OCI-LY1 (cell line): ENCODE data around the gene AKAP8L.

Experiments used
- H2AFZ ChIP-seq: fragments of 200-600 bp; sonication (generic), shearing (Covaris generic); 2 replicates; pipeline ENCODE4 v1.6.0; 2014; ENCODE audit warnings: antibody characterized with exemption, mild to moderate bottlenecking, low read length
- H3F3A ChIP-seq: fragments of 200-600 bp; sonication (generic), shearing (Covaris generic); 2 replicates; pipeline ENCODE4 v1.6.0; 2014; ENCODE audit warnings: mild to moderate bottlenecking, antibody characterized with exemption, low read length, moderate library complexity; ENCODE audit not compliant: insufficient read depth
- H3K27ac ChIP-seq: fragments of 200-600 bp; sonication (generic); 2 replicates; pipeline ENCODE4 v1.5.1; 2014; ENCODE audit warnings: low read length, mixed run types, mild to moderate bottlenecking, low read depth; ENCODE audit not compliant: poor library complexity, severe bottlenecking
- H3K27me3 ChIP-seq: fragments of 200-600 bp; sonication (generic); 2 replicates; pipeline ENCODE4 v1.6.0; 2014; ENCODE audit warnings: antibody characterized with exemption, mild to moderate bottlenecking, low read length, moderate library complexity; ENCODE audit not compliant: insufficient read depth
- H3K36me3 ChIP-seq: fragments of 200-600 bp; sonication (generic); 2 replicates; pipeline ENCODE4 v1.6.1; 2014; ENCODE audit warnings: mild to moderate bottlenecking, antibody characterized with exemption, low read length, moderate library complexity, mixed read lengths; ENCODE audit not compliant: insufficient read depth
- H3K4me1 ChIP-seq: fragments of 200-600 bp; sonication (generic); 2 replicates; pipeline ENCODE4 v1.5.1; 2014; ENCODE audit warnings: mild to moderate bottlenecking, low read length, moderate library complexity; ENCODE audit not compliant: insufficient read depth, severe bottlenecking
- H3K4me2 ChIP-seq: fragments of 200-600 bp; sonication (generic), shearing (Covaris generic); 2 replicates; pipeline ENCODE4 v1.6.1; 2014; ENCODE audit warnings: low read length
- H3K4me3 ChIP-seq: fragments of 200-600 bp; sonication (generic); 2 replicates; pipeline ENCODE4 v1.5.1; 2014; ENCODE audit warnings: low read length, low read depth, mild to moderate bottlenecking, mixed read lengths; ENCODE audit not compliant: poor library complexity, severe bottlenecking
- H3K79me2 ChIP-seq: fragments of 200-600 bp; shearing (Covaris generic); 2 replicates; pipeline ENCODE4 v1.6.1; 2016; ENCODE audit warnings: mixed run types, low read length, mixed read lengths; ENCODE audit not compliant: insufficient read depth
- H3K9ac ChIP-seq: fragments of 200-600 bp; sonication (generic), shearing (Covaris generic); 2 replicates; pipeline ENCODE4 v1.6.1; 2014; ENCODE audit warnings: mild to moderate bottlenecking, low read length, mixed read lengths
- H3K9me2 ChIP-seq: fragments of 200-600 bp; sonication (generic), shearing (Covaris generic); 2 replicates; pipeline ENCODE4 v1.6.1; 2014; ENCODE audit warnings: low read depth, mild to moderate bottlenecking, low read length, mixed read lengths
- H3K9me3 ChIP-seq: fragments of 200-600 bp; shearing (Covaris generic); 2 replicates; pipeline ENCODE4 v1.6.1; 2014; ENCODE audit warnings: low read length, mixed read lengths
- H4K20me1 ChIP-seq: fragments of 200-600 bp; sonication (generic), shearing (Covaris generic); 2 replicates; pipeline ENCODE4 v1.6.0; 2016; ENCODE audit warnings: mild to moderate bottlenecking, low read length; ENCODE audit not compliant: insufficient read depth
- CTCF ChIP-seq: fragments of 200-600 bp; sonication (generic), shearing (Covaris generic); IDR thresholded peaks from 2 replicates; pipeline ENCODE4 v1.5.1; 2017; ENCODE audit warnings: mild to moderate bottlenecking, antibody characterized with exemption, low read length, moderate library complexity, mixed read lengths
- EZH2 ChIP-seq: fragments of 200-600 bp; sonication (generic), shearing (Covaris generic); IDR thresholded peaks from 2 replicates; pipeline ENCODE4 v1.8.0; 2017; ENCODE audit warnings: borderline replicate concordance, mixed run types, mild to moderate bottlenecking, antibody characterized with exemption, low read length, moderate library complexity, mixed read lengths

AKAP8L gene

GRCh38 chr19:15421136-15421695, 2.4 kb upstream of the AKAP8L start:
- no peak overlapping the region for H2AFZ ChIP-seq
- no peaks in the 10 kb centered on the region for H3K27me3 ChIP-seq
- no peaks in the 10 kb centered on the region for H3F3A ChIP-seq
- no peaks in the 10 kb centered on the region for H4K20me1 ChIP-seq
- H3K9ac ChIP-seq = no peak overlapping the region
- H3K36me3 ChIP-seq = peaks cover 58% of the 10 kb centered on the region
- TF ChIP-seq EZH2 (no peak), CTCF (no peak)
- H3K4me3 ChIP-seq = no peak overlapping the region
- no peak overlapping the region for H3K27ac ChIP-seq
- H3K9me3 ChIP-seq = no peaks in the 10 kb centered on the region
- H3K4me1 ChIP-seq = peaks cover 28% of the 10 kb centered on the region
- no peak overlapping the region for H3K4me2 ChIP-seq
- H3K9me2 ChIP-seq = no peaks in the 10 kb centered on the region
- H3K79me2 ChIP-seq = peaks cover 24% of the 10 kb centered on the region

DNA sequence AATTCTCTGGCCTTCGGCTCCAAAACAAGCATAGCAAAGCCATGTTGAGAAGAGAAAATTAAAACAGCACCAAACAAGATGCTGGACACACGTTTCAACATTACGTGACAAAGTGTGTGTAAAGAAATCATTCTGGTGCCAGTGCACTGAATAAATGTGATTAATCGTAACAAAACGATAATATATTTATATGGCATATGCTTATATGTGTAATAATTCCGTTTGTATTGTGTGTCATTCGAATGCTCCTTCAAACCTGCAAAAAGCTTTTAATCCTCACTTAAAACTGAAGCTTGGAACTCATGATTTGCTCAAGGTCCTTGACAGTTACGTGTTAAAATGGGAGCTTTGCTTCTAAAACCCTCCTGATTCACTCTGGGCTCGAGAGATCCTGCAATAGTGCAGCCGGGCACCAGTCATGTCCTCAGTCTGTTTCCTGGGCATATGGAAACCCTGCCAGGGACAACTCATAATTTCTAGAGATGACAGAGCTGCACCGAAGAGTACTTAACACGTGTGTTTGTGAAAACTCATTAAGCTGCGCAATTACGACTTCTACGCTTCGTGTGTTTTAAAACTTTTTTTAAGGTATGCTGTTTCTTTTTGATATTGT, 731 bp upstream of the AKAP8L start:
- Histone ChIP-seq H3K27ac (peak overlapping the region; percentile 30), H3K9ac (peak overlapping the region; percentile 54)

DNA sequence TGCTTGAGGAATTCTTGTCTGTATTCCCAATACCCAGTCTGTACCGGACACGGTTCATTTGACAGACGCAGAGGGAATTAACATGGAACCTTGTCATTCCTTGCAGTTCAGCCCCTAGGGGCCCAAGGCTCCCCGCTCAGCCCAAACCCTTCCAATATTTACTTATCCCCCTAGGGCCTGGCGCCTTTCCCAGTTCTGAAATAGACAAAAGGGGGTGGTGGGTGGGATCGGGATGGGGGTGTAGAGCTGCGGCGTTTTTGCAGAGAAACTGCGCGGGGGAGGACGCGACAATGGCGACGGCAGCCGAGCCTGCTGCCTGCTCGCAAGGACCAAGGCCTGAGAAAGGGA, 583 bp downstream of the AKAP8L start:
- Histone ChIP-seq H3K79me2 (peaks cover 49% of the 10 kb centered on the region), H4K20me1 (no peaks in the 10 kb centered on the region), H3K9me3 (no peaks in the 10 kb centered on the region), H3K9ac (peak overlapping the region; percentile 98), H3K4me2 (peak overlapping the region; percentile 99), H3K36me3 (peaks cover 50% of the 10 kb centered on the region), H3K4me3 (peak overlapping the region; percentile 98), H3K9me2 (no peaks in the 10 kb centered on the region), H3K27me3 (no peaks in the 10 kb centered on the region), H2AFZ (no peak overlapping the region), H3K4me1 (peaks cover 47% of the 10 kb centered on the region), H3F3A (no peaks in the 10 kb centered on the region), H3K27ac (peak overlapping the region; percentile 45)
- TF ChIP-seq CTCF (no peak), EZH2 (no peak)

More for the DNA sequence above, 731 bp upstream of the AKAP8L start:
- H2AFZ ChIP-seq = no peak overlapping the region
- no peaks in the 10 kb centered on the region for H3K9me3 ChIP-seq
- peaks cover 36% of the 10 kb centered on the region for H3K4me1 ChIP-seq
- H3F3A ChIP-seq = no peaks in the 10 kb centered on the region
- H3K27me3 ChIP-seq = no peaks in the 10 kb centered on the region
- peak overlapping the region; percentile 45 for H3K4me3 ChIP-seq
- H3K36me3 ChIP-seq = peaks cover 57% of the 10 kb centered on the region
- TF ChIP-seq CTCF = no peak
- no peak for TF ChIP-seq EZH2
- H4K20me1 ChIP-seq = no peaks in the 10 kb centered on the region
- peak overlapping the region; percentile 63 for H3K4me2 ChIP-seq
- peaks cover 38% of the 10 kb centered on the region for H3K79me2 ChIP-seq
- no peaks in the 10 kb centered on the region for H3K9me2 ChIP-seq
